ENCODE results near the gene PAPSS1. TPM values are rescaled to one million over a fixed set of nuclear protein-coding genes. Genes with fewer than 3 reads are reported as not detected.

Gene PAPSS1
- total RNA-seq, 6 experiments from 2014 or later = 55.5 to 64.7 (median 62.9) TPM

DNA sequence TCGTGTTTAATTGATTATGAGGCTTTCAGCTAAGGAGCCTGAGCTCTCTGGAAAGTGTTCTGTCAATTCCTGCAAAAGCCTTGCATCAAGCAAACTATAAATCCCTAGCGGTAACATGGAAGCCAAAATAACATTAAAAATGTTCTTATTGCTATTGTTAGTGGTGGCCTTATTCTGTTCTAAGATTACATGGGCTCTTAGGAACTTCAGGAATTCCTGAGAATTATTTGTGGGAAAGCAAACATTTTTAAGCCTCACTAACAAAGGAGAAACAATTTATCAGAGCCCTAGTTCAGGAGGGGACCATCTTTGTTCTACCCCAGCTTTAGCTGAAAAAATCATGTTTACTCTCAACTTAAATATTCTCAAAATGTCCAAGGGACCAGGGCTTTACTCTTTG lies 119.6 kb downstream of the PAPSS1 start:
- H3K27me3 Mint-ChIP-seq (ENCODE audit: insufficient read depth) = no peaks in the 10 kb centered on the region
- peak overlapping the region; percentile 77 for H3K27ac Mint-ChIP-seq
- TF ChIP-seq, protein P1, sequence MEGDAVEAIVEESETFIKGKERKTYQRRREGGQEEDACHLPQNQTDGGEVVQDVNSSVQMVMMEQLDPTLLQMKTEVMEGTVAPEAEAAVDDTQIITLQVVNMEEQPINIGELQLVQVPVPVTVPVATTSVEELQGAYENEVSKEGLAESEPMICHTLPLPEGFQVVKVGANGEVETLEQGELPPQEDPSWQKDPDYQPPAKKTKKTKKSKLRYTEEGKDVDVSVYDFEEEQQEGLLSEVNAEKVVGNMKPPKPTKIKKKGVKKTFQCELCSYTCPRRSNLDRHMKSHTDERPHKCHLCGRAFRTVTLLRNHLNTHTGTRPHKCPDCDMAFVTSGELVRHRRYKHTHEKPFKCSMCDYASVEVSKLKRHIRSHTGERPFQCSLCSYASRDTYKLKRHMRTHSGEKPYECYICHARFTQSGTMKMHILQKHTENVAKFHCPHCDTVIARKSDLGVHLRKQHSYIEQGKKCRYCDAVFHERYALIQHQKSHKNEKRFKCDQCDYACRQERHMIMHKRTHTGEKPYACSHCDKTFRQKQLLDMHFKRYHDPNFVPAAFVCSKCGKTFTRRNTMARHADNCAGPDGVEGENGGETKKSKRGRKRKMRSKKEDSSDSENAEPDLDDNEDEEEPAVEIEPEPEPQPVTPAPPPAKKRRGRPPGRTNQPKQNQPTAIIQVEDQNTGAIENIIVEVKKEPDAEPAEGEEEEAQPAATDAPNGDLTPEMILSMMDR (IDR thresholded peaks at IDR 0.05) = no peak
- H3K4me1 Mint-ChIP-seq (ENCODE audit: low read depth) = peaks cover 30% of the 10 kb centered on the region
- DNase-seq = peak; percentile 41
- H3K4me3 Mint-ChIP-seq = peak overlapping the region; percentile 25
- H3K9me3 Mint-ChIP-seq = no peaks in the 10 kb centered on the region
- H3K36me3 Mint-ChIP-seq (ENCODE audit: low read depth) = no peaks in the 10 kb centered on the region

DNA sequence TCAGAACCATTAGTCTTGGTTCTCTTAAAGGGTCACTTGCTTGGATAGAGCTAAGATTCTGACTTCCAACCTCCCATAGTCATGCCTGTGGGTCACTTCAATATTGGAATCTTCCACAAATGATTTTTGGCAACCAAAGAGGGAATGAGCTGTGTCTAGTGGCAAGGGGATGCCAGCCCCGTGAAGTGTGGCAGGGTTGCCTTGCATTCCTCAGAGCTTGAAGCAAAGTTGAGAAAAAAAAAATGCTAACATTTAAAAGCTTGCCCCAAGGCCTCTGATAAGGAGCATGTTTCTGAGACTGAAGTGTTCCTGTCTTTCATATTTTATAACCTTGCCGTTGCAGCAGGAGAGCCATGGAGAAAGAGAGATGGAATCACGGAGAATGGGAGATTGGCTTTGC lies 120.2 kb downstream of the PAPSS1 start:
- Mint-ChIP-seq H3K4me3 (peak overlapping the region; percentile 25; the same call in 1 of the 2 replicates), H3K9me3 (no peaks in the 10 kb centered on the region)

DNA sequence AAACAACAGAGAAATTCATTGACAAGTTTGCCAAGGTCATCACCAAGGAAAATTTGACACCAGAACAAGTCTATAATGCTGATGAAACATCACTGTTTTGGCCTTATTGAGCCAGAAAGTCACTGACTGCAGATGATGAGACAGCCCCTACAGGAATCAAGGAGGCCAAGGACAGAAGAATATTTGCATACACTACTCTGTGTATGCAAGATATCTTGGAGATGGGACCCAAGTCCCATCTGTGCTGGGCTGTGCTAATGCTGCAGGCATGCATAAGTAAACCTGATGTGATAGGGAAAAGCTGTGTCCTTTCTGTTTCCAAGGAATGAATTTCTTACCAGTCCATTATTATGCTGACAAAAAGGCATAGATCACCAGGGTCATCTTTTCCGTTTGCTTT lies 126.8 kb downstream of the PAPSS1 start:
- TF ChIP-seq, protein P1 (IDR thresholded peaks at IDR 0.05) = no peak
- Mint-ChIP-seq H3K4me3 (no peak overlapping the region), H3K4me1 (ENCODE audit: low read depth) (no peaks in the 10 kb centered on the region), H3K27me3 (ENCODE audit: insufficient read depth) (peaks cover 2% of the 10 kb centered on the region; the same call in 1 of the 2 replicates), H3K9me3 (peaks cover 21% of the 10 kb centered on the region), H3K27ac (no peak overlapping the region), H3K36me3 (ENCODE audit: low read depth) (peaks cover 14% of the 10 kb centered on the region)
- no peak for DNase-seq

More for the DNA sequence above, 120.2 kb downstream of the PAPSS1 start:
- TF ChIP-seq, protein P1 (IDR thresholded peaks at IDR 0.05) = no peak
- no peaks in the 10 kb centered on the region for H3K36me3 Mint-ChIP-seq (ENCODE audit: low read depth)
- no peak for DNase-seq
- H3K27ac Mint-ChIP-seq = peak overlapping the region; percentile 77
- H3K27me3 Mint-ChIP-seq (ENCODE audit: insufficient read depth) = no peaks in the 10 kb centered on the region
- peaks cover 30% of the 10 kb centered on the region for H3K4me1 Mint-ChIP-seq (ENCODE audit: low read depth)

DNA sequence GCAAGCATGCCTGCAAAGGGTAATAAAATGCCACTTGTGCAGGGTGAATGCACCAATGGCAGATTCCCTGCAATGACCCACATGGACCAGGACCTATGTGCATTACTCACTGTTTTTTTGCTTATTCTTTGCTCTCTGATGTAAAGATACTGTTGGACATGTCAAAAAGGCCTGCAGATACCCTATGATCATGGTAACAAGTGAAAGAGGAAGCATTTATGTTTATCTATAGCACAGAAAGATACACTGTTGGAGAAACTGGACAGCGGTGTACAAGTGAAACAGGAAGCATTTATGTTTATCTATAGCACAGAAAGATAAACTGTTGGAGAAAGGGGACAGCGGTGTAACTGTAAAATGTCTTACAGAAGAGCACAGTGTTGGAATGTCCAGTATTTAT lies 127.5 kb downstream of the PAPSS1 start:
- peaks cover 14% of the 10 kb centered on the region for H3K36me3 Mint-ChIP-seq (ENCODE audit: low read depth)
- peaks cover 2% of the 10 kb centered on the region; the same call in 1 of the 2 replicates for H3K27me3 Mint-ChIP-seq (ENCODE audit: insufficient read depth)
- H3K9me3 Mint-ChIP-seq = peaks cover 24% of the 10 kb centered on the region
- no peak for DNase-seq
- TF ChIP-seq, protein P1 (IDR thresholded peaks at IDR 0.05) = no peak
- H3K4me3 Mint-ChIP-seq = no peak overlapping the region
- H3K4me1 Mint-ChIP-seq (ENCODE audit: low read depth) = no peaks in the 10 kb centered on the region
- no peak overlapping the region for H3K27ac Mint-ChIP-seq

DNA sequence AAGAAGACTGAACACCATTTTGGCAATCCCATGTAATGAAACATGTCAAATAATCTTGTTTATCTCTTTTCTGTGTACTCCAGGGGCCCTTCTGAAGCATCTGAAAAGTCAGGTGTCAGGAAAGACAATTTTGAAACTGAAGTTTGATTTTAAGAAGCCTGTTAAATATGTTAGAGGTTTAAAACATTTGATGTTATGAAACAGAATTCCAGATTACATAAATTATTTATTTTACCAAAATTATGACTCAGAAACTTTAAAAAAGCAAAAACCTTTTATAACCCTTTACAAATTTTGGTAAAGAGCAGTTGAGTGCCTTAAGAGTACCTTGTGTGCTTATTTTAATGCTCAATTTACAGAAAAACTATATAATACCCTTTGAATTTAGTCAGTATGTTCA lies 130.8 kb downstream of the PAPSS1 start:
- no peak for DNase-seq
- Mint-ChIP-seq H3K9me3 (peaks cover 24% of the 10 kb centered on the region), H3K36me3 (ENCODE audit: low read depth) (peaks cover 14% of the 10 kb centered on the region), H3K27me3 (ENCODE audit: insufficient read depth) (0 out of 2 replicates have a peak, but pooled peaks cover under 1% of the 10 kb centered on the region), H3K4me1 (ENCODE audit: low read depth) (no peaks in the 10 kb centered on the region), H3K4me3 (no peak overlapping the region), H3K27ac (no peak overlapping the region)
- TF ChIP-seq, protein P1 (IDR thresholded peaks at IDR 0.05) = no peak

DNA sequence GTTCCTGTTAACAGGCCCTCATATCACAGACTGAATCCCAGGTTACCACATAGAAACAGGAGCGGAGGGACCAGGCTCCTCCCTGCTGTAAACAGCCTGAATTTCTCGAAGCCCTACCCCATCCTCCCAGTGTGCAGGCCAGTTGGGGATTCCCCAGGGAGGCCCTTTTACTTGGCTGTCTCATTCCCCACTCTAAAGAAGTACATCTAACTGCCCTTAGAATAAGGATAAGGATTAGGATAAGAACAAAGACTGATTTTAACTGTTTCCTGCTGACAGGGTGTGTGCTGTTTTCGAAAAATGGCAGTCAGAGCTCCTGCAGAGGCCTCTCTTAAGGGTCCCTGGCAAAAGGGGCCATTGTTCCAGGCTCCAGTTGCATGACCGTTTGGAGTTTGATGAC lies 133.7 kb downstream of the PAPSS1 start:
- Mint-ChIP-seq H3K36me3 (ENCODE audit: low read depth) (peaks cover 14% of the 10 kb centered on the region), H3K27me3 (ENCODE audit: insufficient read depth) (no peaks in the 10 kb centered on the region), H3K27ac (no peak overlapping the region), H3K9me3 (peaks cover 24% of the 10 kb centered on the region), H3K4me1 (ENCODE audit: low read depth) (no peaks in the 10 kb centered on the region), H3K4me3 (no peak overlapping the region)
- TF ChIP-seq, protein P1 (IDR thresholded peaks at IDR 0.05) = no peak
- no peak for DNase-seq

Data from HFFc6 (cell line).